ENCODE measurements around the gene CCDC127. TPM values are rescaled to one million over a fixed set of nuclear protein-coding genes. Genes with fewer than 3 reads are reported as not detected.

The CCDC127 gene
- total and polyA plus RNA-seq, 2 donors (not counting 3 experiments of a cell fraction or from before 2014, with no cell fraction given), result 3.4 to 6.3 TPM

GRCh38 chr5:169071-169727 lies 48.8 kb downstream of the CCDC127 start:
- dilution Hi-C loops (cut with MboI; ENCODE audit: extremely low pct_ligation_motif_present, low sequenced_read_pairs), result no loop called here
- no peak overlapping the region for H3K27ac ChIP-seq (ENCODE audit: insufficient read depth, low read depth, low read length)
- POLR2A ChIA-PET, result no interaction called here
- H3K79me2 ChIP-seq (ENCODE audit: control insufficient read depth, insufficient read depth, low read length), result no peaks in the 10 kb centered on the region
- DNase-seq (ENCODE audit: low read depth, low spot score) (peak; percentile 12), FAIRE-seq (no peak)
- H3K4me1 ChIP-seq (ENCODE audit: control insufficient read depth, extremely low read depth, insufficient read depth, low read length), result no peaks in the 10 kb centered on the region
- H3K4me2 ChIP-seq (ENCODE audit: insufficient read depth, low read length), result no peak overlapping the region
- H3K9ac ChIP-seq (replicated peaks; ENCODE audit: extremely low read depth, insufficient read depth, low read length), result no peak overlapping the region
- no peak overlapping the region for H2AFZ ChIP-seq (ENCODE audit: low read depth, low read length)
- no peaks in the 10 kb centered on the region for H4K20me1 ChIP-seq (replicated peaks; ENCODE audit: control insufficient read depth, extremely low read depth, insufficient read depth, low read length)
- TF ChIP-seq POLR2A (IDR thresholded peaks at IDR 0.05; ENCODE audit: low read depth, low read length) (no peak), JUN (IDR thresholded peaks at IDR 0.05; ENCODE audit: borderline replicate concordance, insufficient read depth, insufficient read length, low read depth) (no peak), FOS (IDR thresholded peaks at IDR 0.05; ENCODE audit: borderline replicate concordance, insufficient read depth, low read length) (no peak), GATA2 (IDR thresholded peaks at IDR 0.05; ENCODE audit: insufficient read depth, insufficient read length, low read depth, low read length) (no peak), MYC (IDR thresholded peaks at IDR 0.05; ENCODE audit: low read depth, low read length) (no peak), MAX (IDR thresholded peaks at IDR 0.05; ENCODE audit: insufficient read depth, insufficient read length) (no peak), CTCF (IDR thresholded peaks at IDR 0.05; ENCODE audit: extremely low read depth in 1 of 2, insufficient read depth in 1 of 2, low read depth in 1 of 2, low read length in 2 of 2) (no peak), POLR2AphosphoS5 (IDR thresholded peaks at IDR 0.05; ENCODE audit: insufficient read depth, low read depth, low read length) (no peak), EZH2 (IDR thresholded peaks at IDR 0.05; ENCODE audit: borderline replicate concordance, low read depth, low read length, severe bottlenecking) (no peak)
- H3K9me3 ChIP-seq (replicated peaks; ENCODE audit: control insufficient read depth, insufficient read depth, low read length), result no peaks in the 10 kb centered on the region
- H3K36me3 ChIP-seq (ENCODE audit: control insufficient read depth in 2 of 2, extremely low read depth in 1 of 2, insufficient read depth in 2 of 2, low read length in 2 of 2), result no peaks in the 10 kb centered on the region
- BruUV-seq (replicated peaks), result no TSS peak
- intact Hi-C loops (cut with micrococcal nuclease), result no loop called here
- H3K4me3 ChIP-seq (replicated peaks in 1 of 3; ENCODE audit: insufficient read depth in 1 of 3, low read depth in 1 of 3, low read length in 3 of 3), result no peak overlapping the region
- no peaks in the 10 kb centered on the region for H3K27me3 ChIP-seq (ENCODE audit: control insufficient read depth in 2 of 2, insufficient read depth in 2 of 2, low read length in 2 of 2)
- CTCF ChIA-PET, result interaction anchor here (3.1 kb wide), 1 partner anchor 19 kb away, joined by 11 read pairs; no protein-coding TSS in a partner anchor
- H3K9me1 ChIP-seq (replicated peaks; ENCODE audit: control insufficient read depth, extremely low read depth, insufficient read depth, low read length), result no peaks in the 10 kb centered on the region

All from endothelial cell of umbilical vein (primary cell).